Measurements from ENCODE around the gene E2F6.
A peak's percentile ranks its signal among the peaks of the same experiment; 100 is the strongest.

GRCh38 chr2:11465485-11466306 is at the start of gene E2F6:
- TF ChIP-seq MXI1 (conservative IDR thresholded peaks at IDR 0.05; ENCODE audit: poor library complexity, severe bottlenecking): peak; percentile 79
- TF ChIP-seq CTCF (IDR thresholded peaks at IDR 0.05; ENCODE audit: poor library complexity, severe bottlenecking): no peak

Measured in neural cell (in vitro differentiated cells).